Activated naive CD4-positive, alpha-beta T cell (primary cell): ENCODE data around the gene SNX14.
"Not testable (repeated sequence)": the region's sequence is repeated elsewhere in the genome, so short reads cannot be mapped to it uniquely, and the experiment has no call there.

Experiments used
- DNase-seq, 4 experiments: peaks; one replicate each; lab custom pipeline; 2025; lab: John Stamatoyannopoulos, UW

The SNX14 gene

GRCh38 chr6:85593438-85594196, at the start of gene SNX14:
Gene SNX14, minus strand, starts transcription at chr6:85593858. Its CDS starts 140 bp downstream, at chr6:85593718.
- peak; percentile 34 to 62 (median 52) for DNase-seq

GRCh38 chr6:85642774-85643536, 49.3 kb upstream of the SNX14 start, which contains the start of gene SYNCRIP:
Gene SYNCRIP, minus strand, starts transcription at chr6:85642886. Its CDS starts 1,447 bp downstream, at chr6:85641439.
- peak; percentile 95 to 98 (median 96) for DNase-seq

GRCh38 chr6:85641897-85642773, 48.5 kb upstream of the SNX14 start:
- peak; percentile 34 to 53 (median 46) for DNase-seq

- DNase-seq = peak in 1 of 4 experiments; percentile 34
Measured at GRCh38 chr6:85641522-85641896, 47.9 kb upstream of the SNX14 start.

- no peak for DNase-seq
Measured at GRCh38 chr6:85640821-85641220, 47.2 kb upstream of the SNX14 start.

- DNase-seq = no peak
Measured at GRCh38 chr6:85637579-85637978, 43.9 kb upstream of the SNX14 start.

GRCh38 chr6:85632164-85632942, 38.7 kb upstream of the SNX14 start:
- DNase-seq = no peak

- DNase-seq = not testable (repeated sequence)
Measured at GRCh38 chr6:85631117-85631516, 37.5 kb upstream of the SNX14 start.

- no peak for DNase-seq
Measured at GRCh38 chr6:85628353-85628752, 34.7 kb upstream of the SNX14 start.

GRCh38 chr6:85620308-85620707, 26.6 kb upstream of the SNX14 start:
- DNase-seq = no peak

GRCh38 chr6:85614780-85615179, 21.1 kb upstream of the SNX14 start:
- no peak for DNase-seq

- DNase-seq = no peak
Measured at GRCh38 chr6:85612690-85613474, 19.2 kb upstream of the SNX14 start.

- DNase-seq = no peak
Measured at GRCh38 chr6:85610182-85610895, 16.7 kb upstream of the SNX14 start.

- no peak for DNase-seq
Measured at GRCh38 chr6:85602100-85602499, 8.4 kb upstream of the SNX14 start.

- no peak for DNase-seq
Measured at GRCh38 chr6:85600713-85601313, 7.2 kb upstream of the SNX14 start.

GRCh38 chr6:85594197-85594930, 706 bp upstream of the SNX14 start:
- peak in 1 of 4 experiments; percentile 34 for DNase-seq

- no peak for DNase-seq
Measured at GRCh38 chr6:85592033-85592432, 1.6 kb downstream of the SNX14 start.

- DNase-seq = no peak
Measured at GRCh38 chr6:85591207-85591606, 2.5 kb downstream of the SNX14 start.

GRCh38 chr6:85585741-85586140, 7.9 kb downstream of the SNX14 start:
- DNase-seq = no peak
